A673 (cell line): Measurements from ENCODE around the gene HPS1. TPM values are rescaled to one million over a fixed set of nuclear protein-coding genes. Genes with fewer than 3 reads are reported as not detected.

Experiments
- BruUV-seq: library from RNA; stranded (reverse); fragments of 400-500 nt; replicated peaks from 2 replicates; lab custom pipeline; 2021; lab: Mats Ljungman, UMichigan
- CTCF ChIA-PET: fragments of 300-600 bp; sonication (Branson Sonifier 250); formaldehyde crosslinking; loops from one replicate; lab custom pipeline; 2022; ENCODE audit warnings: antibody characterized with exemption; lab: Charles Lee
- POLR2A ChIA-PET: fragments of 300-600 bp; sonication (Branson Sonifier 250); formaldehyde crosslinking; loops from one replicate; lab custom pipeline; 2022; ENCODE audit warnings: antibody characterized with exemption; ENCODE audit not compliant: low non-redundant PET; lab: Charles Lee
- DNase-seq: peaks from one replicate; pipeline ENCODE4 v3.0.0-alpha.2; 2015; ENCODE audit warnings: low spot score
- H3K27ac ChIP-seq: fragments of 200-600 bp; sonication (generic); 2 replicates; pipeline ENCODE4 v1.5.1; 2016; ENCODE audit warnings: mixed run types, low read depth, mild to moderate bottlenecking, mixed read lengths, antibody characterized with exemption, low read length; ENCODE audit not compliant: poor library complexity, severe bottlenecking
- H3K27me3 ChIP-seq: fragments of 200-600 bp; sonication (generic); replicated peaks from 2 replicates; pipeline ENCODE4 v1.6.1; 2017; ENCODE audit warnings: mixed run types, low read depth, mild to moderate bottlenecking, mixed read lengths, antibody characterized with exemption, low read length; ENCODE audit not compliant: insufficient read depth, poor library complexity
- H3K36me3 ChIP-seq: fragments of 200-600 bp; sonication (generic); 2 replicates; pipeline ENCODE4 v1.6.1; 2016; ENCODE audit warnings: mixed run types, mild to moderate bottlenecking, mixed read lengths, antibody characterized with exemption, low read length; ENCODE audit not compliant: insufficient read depth, poor library complexity, severe bottlenecking
- H3K4me1 ChIP-seq: fragments of 200-600 bp; sonication (generic); 2 replicates; pipeline ENCODE4 v1.6.1; 2017; ENCODE audit warnings: mixed run types, mild to moderate bottlenecking, mixed read lengths, antibody characterized with exemption, low read length; ENCODE audit not compliant: insufficient read depth, poor library complexity, severe bottlenecking
- H3K4me3 ChIP-seq: fragments of 200-600 bp; sonication (generic); 2 replicates; pipeline ENCODE4 v1.5.1; 2016; ENCODE audit warnings: low read depth, mixed run types, mild to moderate bottlenecking, mixed read lengths, low read length; ENCODE audit not compliant: poor library complexity, severe bottlenecking
- H3K9me3 ChIP-seq: fragments of 200-600 bp; sonication (generic); 2 replicates; pipeline ENCODE4 v1.6.1; 2016; ENCODE audit warnings: mixed run types, low read depth, mild to moderate bottlenecking, mixed read lengths, antibody characterized with exemption, low read length; ENCODE audit not compliant: poor library complexity, severe bottlenecking
- CTCF ChIP-seq: fragments of 300-800, 200-600 bp; sonication (generic); conservative IDR thresholded peaks from 2 replicates; pipeline ENCODE4 v1.5.1; 2017; ENCODE audit warnings: low read depth, mild to moderate bottlenecking, antibody characterized with exemption, low read length, moderate library complexity, mixed read lengths
- EZH2 ChIP-seq: fragments of 200-600 bp; sonication (generic); IDR thresholded peaks from 2 replicates; pipeline ENCODE4 v1.6.1; 2017; ENCODE audit warnings: borderline replicate concordance, low read depth, mild to moderate bottlenecking, mixed read lengths, antibody characterized with exemption, low read length; ENCODE audit not compliant: poor library complexity, severe bottlenecking
- intact Hi-C: fragments of 100-400 bp; cut with micrococcal nuclease; formaldehyde crosslinking; loops from one replicate; pipeline ENCODE4 v1.10.0; 2022; ENCODE audit not compliant: unreplicated experiment
- total RNA-seq: library from RNA; stranded (reverse); gene quantifications from 2 replicates; pipeline ENCODE4 v1.2.3, GENCODE V29; 2021

Gene HPS1
- total RNA-seq, 1 experiment from 2014 or later, result 40.6 TPM

- ChIA-PET POLR2A (no interaction called here), CTCF (no interaction called here)
- BruUV-seq, result no TSS peak
- Histone ChIP-seq H3K36me3 (no peaks in the 10 kb centered on the region), H3K9me3 (no peaks in the 10 kb centered on the region), H3K4me1 (no peaks in the 10 kb centered on the region), H3K4me3 (no peak overlapping the region), H3K27me3 (peaks cover 40% of the 10 kb centered on the region), H3K27ac (no peak overlapping the region)
- intact Hi-C loops, result no loop called here
- DNase-seq, result no peak
- TF ChIP-seq CTCF, result no peak
- TF ChIP-seq EZH2, result no peak
These were observed 9.4 kb upstream of the HPS1 start for GRCh38 chr10:98456043-98456570.

- Histone ChIP-seq H3K9me3 (no peaks in the 10 kb centered on the region), H3K36me3 (no peaks in the 10 kb centered on the region), H3K4me3 (no peak overlapping the region), H3K4me1 (no peaks in the 10 kb centered on the region), H3K27ac (no peak overlapping the region), H3K27me3 (peaks cover 45% of the 10 kb centered on the region)
- DNase-seq, result no peak
- intact Hi-C loops, result no loop called here
- no TSS peak for BruUV-seq
- ChIA-PET POLR2A (no interaction called here), CTCF (no interaction called here)
- TF ChIP-seq CTCF (no peak), EZH2 (no peak)
These were observed 7.0 kb upstream of the HPS1 start for GRCh38 chr10:98453729-98454128.

- no peak for DNase-seq
- POLR2A ChIA-PET, result no interaction called here
- Histone ChIP-seq H3K9me3 (no peaks in the 10 kb centered on the region), H3K4me3 (no peak overlapping the region), H3K4me1 (no peaks in the 10 kb centered on the region), H3K27ac (no peak overlapping the region), H3K27me3 (peaks cover 21% of the 10 kb centered on the region), H3K36me3 (no peaks in the 10 kb centered on the region)
- BruUV-seq, result no TSS peak
- intact Hi-C loops, result no loop called here
- no peak for TF ChIP-seq CTCF
- no peak for TF ChIP-seq EZH2
- CTCF ChIA-PET, result no interaction called here
These were observed 3.9 kb upstream of the HPS1 start for GRCh38 chr10:98450618-98451017.
